ENCODE measurements around the gene OR6B2. TPM values are rescaled to one million over a fixed set of nuclear protein-coding genes. Genes with fewer than 3 reads are reported as not detected.
A peak's percentile ranks its signal among the peaks of the same experiment; 100 is the strongest.

OR6B2 gene
- total RNA-seq, 2 donors from 2014 or later = not detected

- no peak for DNase-seq
- TF ChIP-seq CTCF (IDR thresholded peaks at IDR 0.05) = no peak
- Histone ChIP-seq H3K27ac (no peak overlapping the region), H3K27me3 (no peaks in the 10 kb centered on the region), H3K9me3 (no peaks in the 10 kb centered on the region), H3K4me3 (no peak overlapping the region), H3K36me3 (peaks cover 8% of the 10 kb centered on the region), H3K4me1 (no peaks in the 10 kb centered on the region), H3K9ac (ENCODE audit: low read depth in 2 of 2, low read length in 2 of 2) (no peak overlapping the region)
- intact Hi-C loops (cut with DNase I) = no loop called here
Observed at GRCh38 chr2:240013343-240013742, 16.9 kb downstream of the OR6B2 start.

- Histone ChIP-seq H3K4me1 (no peaks in the 10 kb centered on the region), H3K4me3 (no peak overlapping the region), H3K27me3 (no peaks in the 10 kb centered on the region), H3K36me3 (no peaks in the 10 kb centered on the region), H3K27ac (no peak overlapping the region), H3K9ac (ENCODE audit: low read depth in 2 of 2, low read length in 2 of 2) (no peak overlapping the region), H3K9me3 (no peaks in the 10 kb centered on the region)
- intact Hi-C loops (cut with DNase I) = no loop called here
- DNase-seq = no peak
- TF ChIP-seq CTCF (IDR thresholded peaks at IDR 0.05) = no peak
Observed at GRCh38 chr2:240002983-240003382, 27.2 kb downstream of the OR6B2 start.

GRCh38 chr2:240000671-240001070 lies 29.6 kb downstream of the OR6B2 start:
- no peaks in the 10 kb centered on the region for H3K36me3 ChIP-seq
- intact Hi-C loops (cut with DNase I) = no loop called here
- no peaks in the 10 kb centered on the region for H3K27me3 ChIP-seq
- no peak overlapping the region for H3K27ac ChIP-seq
- peak; percentile 40 for DNase-seq
- no peak overlapping the region for H3K9ac ChIP-seq (ENCODE audit: low read depth in 2 of 2, low read length in 2 of 2)
- H3K4me1 ChIP-seq = no peaks in the 10 kb centered on the region
- no peaks in the 10 kb centered on the region for H3K9me3 ChIP-seq
- TF ChIP-seq CTCF (IDR thresholded peaks at IDR 0.05) = no peak
- H3K4me3 ChIP-seq = no peak overlapping the region

- Histone ChIP-seq H3K9ac (ENCODE audit: low read depth in 2 of 2, low read length in 2 of 2) (peak overlapping the region; percentile 24 to 62), H3K9me3 (no peaks in the 10 kb centered on the region), H3K4me3 (no peak overlapping the region), H3K36me3 (no peaks in the 10 kb centered on the region), H3K4me1 (no peaks in the 10 kb centered on the region), H3K27me3 (no peaks in the 10 kb centered on the region), H3K27ac (peak overlapping the region; percentile 34)
- intact Hi-C loops (cut with DNase I) = loop anchor here (10.0 kb wide), 1 partner anchor 963 kb away; no protein-coding TSS in a partner anchor
- TF ChIP-seq CTCF (IDR thresholded peaks at IDR 0.05) = no peak
- DNase-seq = peak; percentile 55
Observed at GRCh38 chr2:239997686-239998409, 32.4 kb downstream of the OR6B2 start.

- H3K27ac ChIP-seq = no peak overlapping the region
- H3K4me1 ChIP-seq = no peaks in the 10 kb centered on the region
- no peak for DNase-seq
- H3K27me3 ChIP-seq = no peaks in the 10 kb centered on the region
- TF ChIP-seq CTCF (IDR thresholded peaks at IDR 0.05) = no peak
- H3K36me3 ChIP-seq = no peaks in the 10 kb centered on the region
- no peaks in the 10 kb centered on the region for H3K9me3 ChIP-seq
- H3K4me3 ChIP-seq = no peak overlapping the region
- H3K9ac ChIP-seq (ENCODE audit: low read depth in 2 of 2, low read length in 2 of 2) = no peak overlapping the region
- intact Hi-C loops (cut with DNase I) = loop anchor here (10.0 kb wide), 1 partner anchor 959 kb away; no protein-coding TSS in a partner anchor
Observed at GRCh38 chr2:239994086-239994485, 36.1 kb downstream of the OR6B2 start.
